GM19328 (cell line): Measurements from ENCODE around the gene C15orf62.

Experiments used
- ATAC-seq: cut with Tn5 transposase; IDR thresholded peaks from one replicate; pipeline ENCODE4 v1.9.1; 2021; ENCODE audit warnings: mild to moderate bottlenecking, moderate library complexity; ENCODE audit not compliant: unreplicated experiment

Gene C15orf62, protein sequence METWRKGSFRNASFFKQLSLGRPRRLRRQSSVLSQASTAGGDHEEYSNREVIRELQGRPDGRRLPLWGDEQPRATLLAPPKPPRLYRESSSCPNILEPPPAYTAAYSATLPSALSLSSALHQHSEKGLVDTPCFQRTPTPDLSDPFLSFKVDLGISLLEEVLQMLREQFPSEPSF

GRCh38 chr15:40769274-40770146, at the start of gene C15orf62:
Gene C15orf62 (plus strand): TSS chr15:40769980. CDS start chr15:40770496, 516 bp downstream.
- no peak for ATAC-seq

GRCh38 chr15:40721701-40722100, 48.1 kb upstream of the C15orf62 start:
- no peak for ATAC-seq

GRCh38 chr15:40722354-40722753, 47.4 kb upstream of the C15orf62 start:
- ATAC-seq, result no peak

DNA sequence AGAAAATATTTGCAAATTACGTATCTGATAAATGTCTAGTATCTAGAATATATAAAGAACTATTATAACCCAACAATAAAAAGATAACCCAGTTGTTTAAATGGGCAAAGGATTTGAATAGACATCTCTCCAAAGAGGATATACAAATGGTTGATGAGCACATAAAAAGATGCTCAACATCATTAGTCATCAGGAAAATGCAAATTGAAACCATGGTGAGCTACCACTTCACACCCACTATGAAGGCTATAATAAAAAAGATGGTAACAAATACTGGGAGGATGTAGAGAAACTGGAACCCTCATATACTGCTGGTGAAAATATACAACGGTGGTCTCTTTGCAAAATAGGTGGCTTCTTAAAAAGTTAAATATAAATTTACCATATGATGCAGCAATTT, 46.8 kb upstream of the C15orf62 start:
- no peak for ATAC-seq

- no peak for ATAC-seq
Measured at GRCh38 chr15:40723919-40724318, 45.9 kb upstream of the C15orf62 start.

DNA sequence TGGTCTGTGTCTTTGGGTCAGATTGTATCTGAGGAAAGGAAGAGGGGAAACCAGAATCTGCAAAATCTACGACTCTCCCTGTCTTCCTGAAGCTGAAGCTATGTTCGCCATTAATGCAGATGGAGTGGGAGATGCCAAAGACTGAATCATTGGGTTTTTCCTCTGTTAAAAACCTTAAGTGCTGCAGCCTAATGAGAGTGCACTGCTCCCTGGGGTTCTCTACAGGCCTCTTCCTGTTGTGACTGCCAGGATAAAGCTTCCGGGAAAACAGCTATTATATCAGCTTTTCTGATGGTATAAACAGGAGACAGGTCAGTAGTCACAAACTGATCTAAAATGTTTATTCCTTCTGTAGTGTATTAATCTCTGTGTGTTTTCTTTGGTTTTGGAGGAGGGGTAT, 38.7 kb upstream of the C15orf62 start:
- ATAC-seq, result no peak

- no peak for ATAC-seq
Measured at GRCh38 chr15:40736575-40736974, 33.2 kb upstream of the C15orf62 start.

GRCh38 chr15:40737048-40737447, 32.7 kb upstream of the C15orf62 start:
- no peak for ATAC-seq

- no peak for ATAC-seq
Measured at GRCh38 chr15:40739047-40739446, 30.7 kb upstream of the C15orf62 start.

GRCh38 chr15:40739854-40740253, 29.9 kb upstream of the C15orf62 start:
- no peak for ATAC-seq

GRCh38 chr15:40743485-40743901, 26.3 kb upstream of the C15orf62 start:
- no peak for ATAC-seq

DNA sequence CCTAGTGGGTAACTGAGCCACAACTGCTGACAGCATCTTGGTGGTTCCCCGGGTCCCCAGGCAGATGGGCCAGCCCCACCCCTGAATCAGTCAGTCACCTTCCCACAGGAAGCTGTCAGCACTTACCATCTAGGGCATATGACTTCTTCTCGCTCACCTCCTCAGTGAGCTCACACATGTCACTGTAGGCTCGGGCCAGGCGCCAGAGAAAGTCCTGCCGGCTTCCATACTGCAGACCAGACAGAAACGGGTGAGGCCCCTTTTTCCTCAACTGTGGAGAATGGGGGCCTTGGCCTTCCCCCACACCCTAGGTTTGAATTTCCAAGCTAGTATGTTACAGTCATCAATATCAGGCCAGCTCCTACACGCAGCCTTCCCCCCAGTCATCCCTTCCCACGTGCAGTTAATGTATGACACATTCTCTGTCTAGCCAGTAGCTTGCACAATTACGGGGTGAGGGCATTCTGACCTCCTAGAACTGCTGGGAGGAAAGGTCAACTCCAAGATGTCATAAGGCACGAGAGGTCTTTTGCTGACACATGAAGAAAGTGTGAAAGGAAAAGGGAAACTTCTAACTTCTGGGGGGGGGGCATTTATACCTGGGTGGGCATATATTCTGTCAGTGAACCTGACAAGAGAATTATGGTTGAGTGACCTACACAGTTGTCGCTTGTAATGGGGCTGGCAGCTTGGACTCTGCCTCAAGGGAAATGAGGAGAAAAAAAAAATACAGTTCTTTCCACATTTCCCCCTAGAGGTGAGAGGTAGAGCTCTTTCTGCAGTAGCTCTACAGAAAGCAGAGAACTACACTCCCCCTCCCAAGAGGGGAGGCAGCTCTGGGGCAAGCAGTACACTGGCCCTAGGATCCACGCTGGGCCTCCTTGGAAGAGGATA, 25.6 kb upstream of the C15orf62 start:
- no peak for ATAC-seq

DNA sequence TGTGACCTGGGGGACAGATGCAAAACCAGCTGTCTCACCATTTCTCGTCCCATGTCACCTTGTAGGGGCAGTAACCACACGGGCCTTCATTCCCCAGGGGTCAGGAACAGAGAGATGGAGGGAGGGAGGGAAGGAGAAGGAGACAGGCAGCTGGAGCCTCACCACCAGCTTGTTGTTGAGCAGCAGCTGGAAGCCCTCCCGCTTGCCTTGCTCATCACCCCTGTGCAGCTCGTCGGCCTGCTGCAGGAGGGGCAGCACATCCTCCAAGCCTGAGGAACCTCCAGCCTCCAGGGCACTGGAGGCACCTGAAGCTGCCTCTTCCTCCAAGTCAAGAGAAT, 25.0 kb upstream of the C15orf62 start:
- no peak for ATAC-seq

DNA sequence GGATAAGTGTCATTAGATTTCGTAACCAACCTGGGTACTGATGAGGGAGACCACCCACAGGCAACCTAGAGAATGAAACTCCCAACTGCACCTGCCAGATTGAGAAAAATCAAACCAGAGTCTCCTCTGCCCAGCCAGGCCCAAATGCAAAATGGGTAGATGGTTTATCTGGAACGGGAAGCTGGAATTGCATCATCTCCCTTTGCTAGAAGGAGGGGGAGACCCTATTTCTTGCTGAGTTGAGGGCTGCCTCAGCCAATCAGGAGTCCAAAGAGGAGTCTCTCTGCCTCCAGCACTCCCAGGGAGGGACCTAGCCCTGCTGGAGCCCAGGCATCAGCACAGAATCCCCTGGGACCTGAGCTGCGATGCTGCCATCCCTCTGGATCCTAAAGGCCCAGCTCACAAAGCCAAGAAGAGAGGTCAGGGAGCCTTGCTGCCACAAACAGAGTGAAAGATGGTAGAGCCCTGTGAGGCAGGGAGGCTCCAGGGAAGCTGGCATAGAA, 22.8 kb upstream of the C15orf62 start:
- ATAC-seq, result no peak

- no peak for ATAC-seq
Measured at GRCh38 chr15:40747685-40748631, 21.8 kb upstream of the C15orf62 start.

GRCh38 chr15:40749151-40749630, 20.6 kb upstream of the C15orf62 start:
- no peak for ATAC-seq

- ATAC-seq, result no peak
Measured at GRCh38 chr15:40750885-40751284, 18.9 kb upstream of the C15orf62 start.

DNA sequence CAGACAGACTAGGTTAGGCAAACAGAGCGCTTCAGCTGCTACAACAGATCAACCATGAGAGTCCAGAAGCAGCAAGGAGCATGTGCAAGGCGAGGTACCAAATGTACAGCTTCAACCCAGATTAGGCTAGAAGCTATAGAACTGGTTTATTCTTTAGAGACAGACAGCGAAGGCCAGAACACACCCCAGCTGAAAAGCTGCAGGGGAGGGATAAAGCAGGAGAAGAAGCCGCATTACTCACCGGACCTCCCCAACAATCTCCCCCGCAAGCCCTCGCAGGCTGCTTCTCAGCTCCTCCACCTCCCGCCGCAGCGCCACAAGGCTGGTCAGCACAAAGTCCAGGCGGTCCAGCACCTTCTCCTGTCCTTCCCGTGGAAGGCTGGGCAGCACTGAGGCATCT, 18.0 kb upstream of the C15orf62 start:
- no peak for ATAC-seq

DNA sequence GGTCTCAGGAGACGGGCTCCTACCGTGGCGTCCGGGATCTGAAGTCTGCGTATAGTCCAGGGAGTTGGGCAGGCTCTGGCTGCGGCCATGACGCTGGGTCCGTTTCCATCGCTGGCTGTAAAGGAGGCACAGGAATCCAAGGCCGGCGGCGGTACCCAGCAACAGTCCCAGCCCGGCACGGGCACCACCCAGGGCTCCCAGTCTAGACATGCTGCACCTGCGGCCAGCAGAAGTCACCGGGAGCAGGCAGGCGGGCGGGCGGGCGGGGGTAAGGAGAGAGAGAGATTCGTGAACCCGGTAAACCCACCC, 15.3 kb upstream of the C15orf62 start:
- no peak for ATAC-seq
